Activated CD4-positive, alpha-beta memory T cell treated with anti-CD3 and anti-CD28 coated beads for 36 hours (primary cell): ENCODE measurements around the gene S100A14. TPM values are rescaled to one million over a fixed set of nuclear protein-coding genes. Genes with fewer than 3 reads are reported as not detected.
"Not testable (repeated sequence)": the region's sequence is repeated elsewhere in the genome, so short reads cannot be mapped to it uniquely, and the experiment has no call there.

Experiments used
- CTCF ChIA-PET: fragments of 350-600 bp; sonication (Branson Sonifier 250); formaldehyde crosslinking; loops from one replicate; lab custom pipeline; 2021; ENCODE audit warnings: antibody characterized with exemption, inconsistent platforms; lab: Charles Lee
- POLR2A ChIA-PET: fragments of 350-600 bp; sonication (Branson Sonifier 250); formaldehyde crosslinking; loops from one replicate; lab custom pipeline; 2021; ENCODE audit warnings: antibody characterized with exemption; lab: Charles Lee
- DNase-seq: peaks from one replicate; pipeline ENCODE4 v3.0.0-alpha.2; 2020
- H3K27ac Mint-ChIP-seq: one replicate; pipeline ENCODE4 v1.8.0; 2021; ENCODE audit warnings: mixed read lengths
- H3K27me3 Mint-ChIP-seq: one replicate; pipeline ENCODE4 v1.8.0; 2021; ENCODE audit warnings: mixed read lengths
- H3K36me3 Mint-ChIP-seq: one replicate; pipeline ENCODE4 v1.8.0; 2021; ENCODE audit warnings: mixed read lengths
- H3K4me1 Mint-ChIP-seq: one replicate; pipeline ENCODE4 v1.8.0; 2021; ENCODE audit warnings: low read depth, mixed read lengths
- H3K4me3 Mint-ChIP-seq: one replicate; pipeline ENCODE4 v1.8.0; 2021; ENCODE audit warnings: mild to moderate bottlenecking, mixed read lengths
- H3K9me3 Mint-ChIP-seq: one replicate; pipeline ENCODE4 v1.8.0; 2021; ENCODE audit warnings: mixed read lengths
- intact Hi-C: fragments of 100-400 bp; cut with micrococcal nuclease; formaldehyde crosslinking; loops from one replicate; pipeline ENCODE4 v1.15.1; 2023
- total RNA-seq, 2 experiments: library from RNA; stranded (reverse); gene quantifications; one replicate each; pipeline ENCODE4 v1.2.3, GENCODE V29; 2021

Gene S100A14
- total RNA-seq, 2 experiments from 2014 or later: 0.26 to 0.46 TPM

DNA sequence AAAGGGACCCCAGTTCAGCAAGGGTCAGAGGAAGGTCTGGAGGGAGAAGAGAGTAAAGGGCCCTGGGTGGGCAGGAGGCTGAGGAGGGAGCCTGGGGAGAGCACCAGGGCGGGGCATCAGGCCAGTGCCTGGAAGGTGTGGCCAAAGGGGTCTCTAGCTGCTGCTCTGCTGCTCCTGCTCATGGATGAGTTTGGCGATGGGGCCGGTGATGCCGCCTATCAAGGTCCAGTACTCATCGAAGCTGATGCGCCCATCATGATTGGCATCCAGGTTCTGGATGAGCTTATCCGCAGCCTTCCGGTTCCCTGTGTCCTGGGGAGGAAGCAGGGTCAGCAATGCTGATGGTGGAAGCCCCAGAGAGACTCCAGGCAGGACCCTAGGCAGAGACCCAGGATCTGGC lies 8.7 kb downstream of the S100A14 start:
- Mint-ChIP-seq H3K27me3 (no peaks in the 10 kb centered on the region), H3K4me3 (no peak overlapping the region), H3K27ac (no peak overlapping the region), H3K4me1 (no peaks in the 10 kb centered on the region), H3K9me3 (no peaks in the 10 kb centered on the region), H3K36me3 (no peaks in the 10 kb centered on the region)
- intact Hi-C loops: no loop called here
- ChIA-PET POLR2A (no interaction called here), CTCF (interaction anchor here (1.3 kb wide), 1 partner anchor 10 kb away, joined by 3 read pairs; no protein-coding TSS in a partner anchor)
- DNase-seq: no peak

GRCh38 chr1:153606194-153606593 lies 9.9 kb downstream of the S100A14 start:
- H3K4me3 Mint-ChIP-seq: no peak overlapping the region
- intact Hi-C loops: no loop called here
- ChIA-PET POLR2A (no interaction called here), CTCF (no interaction called here)
- DNase-seq: no peak
- H3K4me1 Mint-ChIP-seq: no peaks in the 10 kb centered on the region
- H3K9me3 Mint-ChIP-seq: no peaks in the 10 kb centered on the region
- H3K27ac Mint-ChIP-seq: no peak overlapping the region
- H3K36me3 Mint-ChIP-seq: no peaks in the 10 kb centered on the region
- H3K27me3 Mint-ChIP-seq: no peaks in the 10 kb centered on the region

GRCh38 chr1:153602749-153603148 lies 13.4 kb downstream of the S100A14 start:
- ChIA-PET CTCF (interaction anchor here (0.8 to 1.3 kb wide), 2 partner anchors 30 to 70 kb away, joined by 3 read pairs; no protein-coding TSS in a partner anchor), POLR2A (no interaction called here)
- peaks cover 9% of the 10 kb centered on the region for H3K4me1 Mint-ChIP-seq
- H3K27me3 Mint-ChIP-seq: no peaks in the 10 kb centered on the region
- no peaks in the 10 kb centered on the region for H3K9me3 Mint-ChIP-seq
- no peak overlapping the region for H3K27ac Mint-ChIP-seq
- no peaks in the 10 kb centered on the region for H3K36me3 Mint-ChIP-seq
- H3K4me3 Mint-ChIP-seq: no peak overlapping the region
- no peak for DNase-seq
- intact Hi-C loops: no loop called here

GRCh38 chr1:153599847-153600246 lies 16.3 kb downstream of the S100A14 start:
- CTCF ChIA-PET: interaction anchor here (0.7 to 1.6 kb wide), 2 partner anchors 23 to 67 kb away, joined by 3 to 5 read pairs; no protein-coding TSS in a partner anchor
- DNase-seq: no peak
- POLR2A ChIA-PET: no interaction called here
- Mint-ChIP-seq H3K27me3 (no peaks in the 10 kb centered on the region), H3K4me3 (no peak overlapping the region), H3K9me3 (no peaks in the 10 kb centered on the region), H3K4me1 (peaks cover 17% of the 10 kb centered on the region), H3K27ac (no peak overlapping the region), H3K36me3 (no peaks in the 10 kb centered on the region)
- intact Hi-C loops: no loop called here

- no peaks in the 10 kb centered on the region for H3K9me3 Mint-ChIP-seq
- H3K27ac Mint-ChIP-seq: no peak overlapping the region
- peak; percentile 26 for DNase-seq
- H3K4me3 Mint-ChIP-seq: no peak overlapping the region
- H3K4me1 Mint-ChIP-seq: peaks cover 17% of the 10 kb centered on the region
- CTCF ChIA-PET: interaction anchor here (0.6 to 1.7 kb wide), 3 partner anchors 66 to 397 kb away, joined by 3 to 5 read pairs (median 4); no protein-coding TSS in a partner anchor
- no peaks in the 10 kb centered on the region for H3K27me3 Mint-ChIP-seq
- POLR2A ChIA-PET: no interaction called here
- intact Hi-C loops: no loop called here
- no peaks in the 10 kb centered on the region for H3K36me3 Mint-ChIP-seq
Observed at GRCh38 chr1:153598309-153599172, 17.6 kb downstream of the S100A14 start.

DNA sequence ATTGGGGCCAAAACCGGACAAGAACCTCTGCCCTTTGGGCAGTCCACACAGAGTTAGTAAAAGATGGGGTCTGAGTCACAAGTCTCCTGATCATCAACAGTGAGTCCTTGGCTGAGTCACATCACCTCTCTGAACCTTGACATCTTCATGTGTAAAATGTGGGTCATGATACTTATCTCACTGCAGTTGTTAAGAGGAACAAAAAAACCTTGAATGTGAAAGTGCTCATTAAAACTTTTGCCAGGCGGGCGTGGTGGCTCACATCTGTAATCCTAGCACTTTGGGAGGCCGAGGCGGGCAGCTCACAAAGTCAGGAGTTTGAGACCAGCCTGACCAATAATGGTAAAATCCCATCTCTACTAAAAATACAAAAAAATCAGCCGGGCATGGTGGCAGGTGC lies 18.9 kb downstream of the S100A14 start:
- no peaks in the 10 kb centered on the region for H3K36me3 Mint-ChIP-seq
- peak; percentile 51 for DNase-seq

DNA sequence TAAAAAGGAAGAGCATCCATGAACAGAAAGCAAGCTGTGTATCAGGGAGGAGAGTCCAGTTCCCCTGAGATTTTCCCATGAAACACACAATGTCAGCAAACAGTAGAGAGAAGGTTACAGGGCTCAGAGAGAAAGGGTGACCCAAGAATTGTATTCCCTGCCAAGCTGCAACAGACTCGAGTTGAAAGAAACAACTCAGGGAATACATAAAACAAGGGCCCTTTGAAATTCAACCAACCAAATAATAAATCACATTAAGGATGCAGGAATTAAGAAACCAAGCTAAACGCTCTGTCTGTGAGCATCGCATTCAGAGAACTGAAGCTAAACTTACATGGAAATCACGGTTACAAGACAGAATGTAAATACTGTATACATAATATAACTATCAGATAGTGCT lies 23.4 kb downstream of the S100A14 start:
- no peak for DNase-seq
- Mint-ChIP-seq H3K36me3 (no peaks in the 10 kb centered on the region), H3K27me3 (no peaks in the 10 kb centered on the region), H3K27ac (no peak overlapping the region), H3K9me3 (no peaks in the 10 kb centered on the region), H3K4me3 (no peak overlapping the region), H3K4me1 (peaks cover 9% of the 10 kb centered on the region)
- CTCF ChIA-PET: interaction anchor here (1.5 to 1.7 kb wide), 3 partner anchors 20 to 82 kb away, joined by 3 to 4 read pairs (median 4); no protein-coding TSS in a partner anchor
- intact Hi-C loops: no loop called here
- POLR2A ChIA-PET: no interaction called here

More for the DNA sequence above, 18.9 kb downstream of the S100A14 start:
- Mint-ChIP-seq H3K9me3 (no peaks in the 10 kb centered on the region), H3K27ac (peak overlapping the region; percentile 69), H3K4me3 (no peak overlapping the region), H3K4me1 (peaks cover 17% of the 10 kb centered on the region), H3K27me3 (no peaks in the 10 kb centered on the region)
- ChIA-PET CTCF (interaction anchor here (1.2 kb wide), 1 partner anchor 87 kb away, joined by 5 read pairs; no protein-coding TSS in a partner anchor), POLR2A (no interaction called here)
- intact Hi-C loops: loop anchor here (1.0 kb wide), 1 partner anchor 25 kb away; no protein-coding TSS in a partner anchor

- H3K27ac Mint-ChIP-seq: no peak overlapping the region
- no peaks in the 10 kb centered on the region for H3K36me3 Mint-ChIP-seq
- peaks cover 5% of the 10 kb centered on the region for H3K27me3 Mint-ChIP-seq
- DNase-seq: no peak
- CTCF ChIA-PET: no interaction called here
- intact Hi-C loops: no loop called here
- H3K4me3 Mint-ChIP-seq: no peak overlapping the region
- no peaks in the 10 kb centered on the region for H3K9me3 Mint-ChIP-seq
- POLR2A ChIA-PET: interaction anchor here (0.6 kb wide), 1 partner anchor 35 kb away, joined by 4 read pairs; no protein-coding TSS in a partner anchor
- no peaks in the 10 kb centered on the region for H3K4me1 Mint-ChIP-seq
Observed at GRCh38 chr1:153588482-153588881, 27.6 kb downstream of the S100A14 start.

DNA sequence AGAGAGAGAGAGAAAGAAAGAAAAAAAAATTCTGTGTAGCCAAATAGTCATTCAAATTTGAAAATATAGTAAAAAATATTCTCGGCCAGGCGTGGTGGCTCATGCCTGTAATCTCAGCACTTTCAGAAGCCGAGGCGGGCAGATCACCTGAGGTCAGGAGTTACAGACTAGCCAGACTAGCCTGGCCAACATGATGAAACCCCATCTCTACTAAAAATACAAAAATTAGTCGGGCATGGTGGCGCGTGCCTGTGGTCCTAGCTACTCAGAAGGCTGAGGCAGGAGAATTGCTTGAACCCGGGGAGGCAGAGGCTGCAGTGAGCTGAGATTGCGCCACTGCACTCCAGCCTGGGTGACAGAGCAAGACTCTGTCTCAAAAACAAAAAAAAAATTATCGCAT lies 28.1 kb downstream of the S100A14 start:
- H3K4me3 Mint-ChIP-seq, H3K27ac Mint-ChIP-seq, H3K27me3 Mint-ChIP-seq, CTCF ChIA-PET, POLR2A ChIA-PET, H3K9me3 Mint-ChIP-seq, DNase-seq, H3K4me1 Mint-ChIP-seq, intact Hi-C loops, H3K36me3 Mint-ChIP-seq: not testable (repeated sequence)

- H3K4me1 Mint-ChIP-seq: no peaks in the 10 kb centered on the region
- CTCF ChIA-PET: no interaction called here
- no peaks in the 10 kb centered on the region for H3K9me3 Mint-ChIP-seq
- H3K27ac Mint-ChIP-seq: no peak overlapping the region
- H3K4me3 Mint-ChIP-seq: no peak overlapping the region
- DNase-seq: no peak
- POLR2A ChIA-PET: no interaction called here
- no peaks in the 10 kb centered on the region for H3K36me3 Mint-ChIP-seq
- peaks cover 5% of the 10 kb centered on the region for H3K27me3 Mint-ChIP-seq
- intact Hi-C loops: no loop called here
Observed at GRCh38 chr1:153587314-153587713, 28.8 kb downstream of the S100A14 start.

DNA sequence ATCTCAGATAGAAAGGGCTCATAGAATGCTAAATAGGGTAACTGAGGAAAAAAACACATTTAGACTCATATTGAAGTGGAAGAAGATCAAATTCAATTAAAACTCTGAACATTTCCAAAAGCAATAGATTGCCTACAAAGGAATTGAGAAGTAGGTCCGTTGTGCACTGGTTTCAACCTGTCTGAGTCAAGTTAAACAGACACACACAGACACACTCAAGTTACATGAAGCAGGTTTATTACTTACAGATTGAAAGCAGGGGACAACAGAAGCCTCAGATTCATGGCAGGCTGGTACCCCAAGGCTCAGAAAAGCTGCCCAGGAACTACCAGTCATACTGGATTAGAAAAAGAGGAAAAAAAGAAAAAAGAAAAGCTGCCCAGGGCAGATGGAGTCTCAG lies 29.8 kb downstream of the S100A14 start:
- CTCF ChIA-PET: no interaction called here
- H3K36me3 Mint-ChIP-seq: no peaks in the 10 kb centered on the region
- H3K4me1 Mint-ChIP-seq: no peaks in the 10 kb centered on the region
- peaks cover 5% of the 10 kb centered on the region for H3K27me3 Mint-ChIP-seq
- POLR2A ChIA-PET: no interaction called here
- DNase-seq: no peak
- H3K9me3 Mint-ChIP-seq: no peaks in the 10 kb centered on the region
- no peak overlapping the region for H3K4me3 Mint-ChIP-seq
- intact Hi-C loops: no loop called here
- H3K27ac Mint-ChIP-seq: no peak overlapping the region

GRCh38 chr1:153585006-153585405 lies 31.1 kb downstream of the S100A14 start:
- ChIA-PET CTCF (interaction anchor here (0.7 to 1.0 kb wide), 2 partner anchors 51 to 119 kb away, joined by 3 read pairs; no protein-coding TSS in a partner anchor), POLR2A (no interaction called here)
- intact Hi-C loops: no loop called here
- DNase-seq: no peak
- Mint-ChIP-seq H3K9me3 (no peaks in the 10 kb centered on the region), H3K36me3 (no peaks in the 10 kb centered on the region), H3K27ac (no peak overlapping the region), H3K4me3 (no peak overlapping the region), H3K4me1 (no peaks in the 10 kb centered on the region), H3K27me3 (peaks cover 5% of the 10 kb centered on the region)
